Hippocampal formation (tissue), 2 donors: Measurements from ENCODE around the gene HIGD2A.
"Not testable (repeated sequence)": the region's sequence is repeated elsewhere in the genome, so short reads cannot be mapped to it uniquely, and the experiment has no call there.

Experiments
- DNase-seq, 2 donors: peaks; one replicate each; lab custom pipeline; 2025; lab: John Stamatoyannopoulos, UW

HIGD2A gene

DNA sequence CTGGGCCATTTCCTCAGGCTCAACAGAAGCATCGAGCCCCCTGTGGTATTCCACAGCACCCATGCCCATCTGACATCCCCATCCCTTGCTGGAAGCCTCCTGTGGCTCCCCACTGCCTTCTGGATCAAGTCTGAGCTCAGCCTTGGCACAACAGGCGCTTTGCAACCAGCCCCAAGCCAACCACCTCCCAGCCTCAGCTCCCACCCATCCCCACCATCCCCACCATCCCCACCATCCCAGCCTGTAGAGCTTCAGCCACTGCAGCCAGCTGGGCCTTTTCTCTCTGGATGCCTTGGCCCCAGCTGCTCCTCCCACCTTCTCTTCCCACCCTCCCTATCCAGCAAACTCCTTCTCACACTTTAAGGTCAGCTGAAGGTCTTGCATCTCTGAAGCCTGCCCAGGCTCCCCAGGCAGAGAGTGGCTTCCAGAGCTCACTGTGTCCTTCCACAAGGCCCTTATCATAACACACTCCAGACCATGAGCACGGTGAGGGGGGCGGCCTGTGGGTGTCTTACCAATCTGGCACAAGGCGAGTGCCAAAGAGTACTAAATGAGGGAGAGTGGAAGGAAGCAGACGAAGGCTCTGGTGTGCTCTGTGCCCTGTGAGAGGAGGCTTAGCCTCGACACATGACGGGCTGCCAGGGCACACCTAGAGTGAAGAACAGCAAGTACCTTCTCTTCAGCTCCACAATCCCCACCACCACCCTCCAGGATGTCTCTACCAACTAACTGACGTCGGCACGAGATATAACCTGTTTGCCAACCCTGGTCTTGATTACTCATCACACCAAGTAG, 6.5 kb downstream of the HIGD2A start:
- no peak for DNase-seq

GRCh38 chr5:176396330-176396729, 7.8 kb downstream of the HIGD2A start:
- DNase-seq, result no peak

DNA sequence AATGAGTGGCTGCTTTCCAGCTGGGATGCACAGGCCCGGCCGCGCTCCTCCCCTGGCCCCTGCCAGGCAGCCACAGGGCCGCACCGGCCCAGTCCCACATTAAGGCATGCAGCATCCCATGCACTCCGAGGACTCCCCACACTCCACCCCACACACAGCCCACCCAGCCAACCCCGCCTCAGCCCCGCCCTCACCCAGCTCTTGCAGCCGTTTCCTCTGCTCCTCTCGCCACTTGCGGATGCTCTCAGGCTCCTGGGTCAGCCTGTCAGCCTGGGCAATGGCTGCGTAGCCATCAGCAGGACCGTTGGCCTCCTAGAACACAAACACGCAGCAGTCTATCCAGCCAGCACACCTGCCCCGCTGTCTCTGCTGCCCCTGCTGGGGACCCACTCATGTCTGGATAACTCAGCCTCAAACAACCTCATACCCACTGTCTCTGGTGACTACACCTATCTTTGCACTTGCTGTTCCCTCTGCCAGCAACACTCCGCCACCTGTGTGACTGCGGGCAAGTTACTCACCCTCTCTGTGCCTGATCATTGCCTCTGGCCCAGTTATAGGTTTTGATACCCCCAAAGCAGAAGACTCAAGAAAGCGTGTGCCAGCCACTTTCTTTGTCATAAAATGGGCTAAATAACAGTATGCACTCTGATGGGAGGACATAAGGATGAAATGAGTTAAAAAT, 9.3 kb downstream of the HIGD2A start:
- DNase-seq, result no peak

DNA sequence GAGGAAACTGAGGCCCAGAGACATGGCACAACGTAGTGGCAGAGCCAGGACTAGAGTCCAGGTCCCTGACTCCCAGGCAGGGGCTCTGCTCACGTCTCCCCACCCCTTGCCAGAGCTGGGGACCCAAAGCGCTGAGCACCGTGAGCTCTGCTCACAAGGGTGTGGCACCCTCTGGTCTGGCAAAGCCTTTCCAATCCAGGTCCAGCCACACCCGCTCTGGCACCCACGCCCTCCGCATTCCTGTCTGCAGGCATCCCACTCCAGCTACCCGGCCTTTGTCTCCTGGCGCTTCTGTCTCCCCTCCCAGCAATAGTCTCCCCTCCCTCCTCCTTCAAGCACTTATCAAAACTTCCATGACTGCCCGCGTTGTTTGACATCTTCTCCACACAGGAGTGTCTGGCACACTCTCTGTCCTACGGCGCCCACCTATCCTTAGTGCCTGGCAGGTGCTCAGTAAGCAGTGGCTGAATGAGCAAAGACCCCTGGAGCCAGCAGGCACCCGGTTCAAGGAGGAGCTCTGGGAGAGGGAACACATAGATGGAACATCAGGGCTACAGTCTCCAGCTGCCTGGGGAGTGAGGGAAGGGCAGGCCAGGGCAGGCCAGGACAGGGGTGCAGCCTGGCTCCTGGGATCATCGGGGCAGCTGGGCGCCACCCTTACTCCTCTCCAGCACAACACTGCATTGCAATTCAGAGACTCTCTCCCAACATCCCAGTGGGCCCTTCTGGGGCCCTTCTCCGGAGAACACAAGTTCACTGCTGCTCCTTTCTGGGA, 12.0 kb downstream of the HIGD2A start:
- no peak for DNase-seq

DNA sequence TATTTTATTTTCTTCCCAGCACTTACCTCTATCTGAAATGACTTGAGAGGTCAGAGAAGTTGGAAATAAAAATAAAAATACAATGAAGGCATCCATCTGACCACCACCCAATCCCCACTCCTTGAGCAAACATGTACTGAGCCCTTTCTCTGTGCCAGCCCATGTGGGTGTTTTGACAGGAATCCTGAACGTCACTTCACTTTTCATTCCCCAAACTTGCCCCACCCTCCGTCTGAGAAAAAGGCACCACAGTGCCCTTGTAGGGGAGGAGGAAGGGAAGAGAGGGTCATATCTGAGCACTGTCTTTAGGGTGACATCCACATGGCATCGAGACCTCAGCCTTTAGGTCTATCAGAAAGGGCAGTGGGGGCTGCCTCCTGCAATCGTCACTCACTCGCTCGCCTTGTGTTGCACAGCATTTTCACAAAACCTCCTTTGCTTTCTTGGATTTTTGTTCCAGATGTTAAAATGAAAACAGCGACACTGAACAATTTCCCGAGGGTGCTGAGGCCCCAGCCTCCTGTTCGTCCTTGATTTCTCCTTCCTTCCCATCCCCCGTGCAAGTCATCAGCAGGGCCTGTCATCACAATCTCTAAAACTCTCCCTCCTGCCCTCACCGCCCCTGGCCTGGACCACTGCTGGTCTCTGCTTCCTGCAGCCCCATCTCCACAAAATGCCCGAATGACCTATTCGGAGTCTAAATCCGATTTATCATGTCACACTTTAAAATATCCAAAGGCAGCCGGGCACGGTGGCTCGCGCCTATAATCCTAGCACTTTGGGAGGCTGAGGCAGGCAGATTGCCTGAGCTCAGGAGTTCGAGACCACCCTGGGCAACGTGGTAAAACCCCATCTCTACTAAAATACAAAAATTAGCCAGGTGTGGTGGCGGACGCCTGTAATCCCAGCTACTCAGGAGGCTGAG, 13.0 kb downstream of the HIGD2A start:
- DNase-seq, result no peak

DNA sequence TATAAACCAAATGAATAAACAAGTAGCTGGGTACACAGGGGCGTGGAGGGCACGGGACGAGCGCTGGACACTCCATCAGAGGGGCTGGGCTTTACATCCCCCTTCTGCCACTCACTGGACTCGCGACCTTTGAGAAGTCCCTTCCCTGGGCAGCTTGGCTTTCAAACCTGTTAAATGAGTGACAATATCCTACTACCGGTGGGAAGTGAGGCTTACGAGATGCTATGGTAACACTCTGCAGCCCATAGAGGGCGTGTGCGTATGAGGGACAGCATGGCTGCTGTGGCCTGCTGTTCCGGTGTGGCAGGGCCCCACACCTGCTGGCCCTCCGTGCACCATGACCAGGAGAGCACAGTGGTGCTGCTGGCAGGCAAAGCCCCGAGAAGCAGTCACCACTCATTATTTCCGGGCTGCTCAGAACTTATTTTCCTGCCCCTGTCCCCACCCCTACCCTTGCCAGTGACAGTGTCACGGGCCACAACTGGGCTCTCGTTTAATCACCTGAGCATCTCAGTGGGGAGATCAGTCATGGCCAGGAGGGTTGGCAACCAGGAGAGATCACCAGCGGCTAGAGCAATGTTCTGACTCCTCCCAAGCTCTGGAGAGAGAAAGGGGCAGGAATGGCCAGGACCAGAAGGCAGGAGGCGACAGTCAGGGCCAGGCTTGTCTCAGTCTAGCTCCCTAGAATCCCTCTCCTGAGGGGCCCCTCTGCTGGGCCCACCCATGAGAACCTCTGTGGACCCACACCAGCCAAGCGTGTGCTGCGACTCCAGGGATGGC, 17.3 kb downstream of the HIGD2A start:
- DNase-seq, result no peak

- DNase-seq, result no peak
Observed at GRCh38 chr5:176406436-176407052, 18.0 kb downstream of the HIGD2A start.

DNA sequence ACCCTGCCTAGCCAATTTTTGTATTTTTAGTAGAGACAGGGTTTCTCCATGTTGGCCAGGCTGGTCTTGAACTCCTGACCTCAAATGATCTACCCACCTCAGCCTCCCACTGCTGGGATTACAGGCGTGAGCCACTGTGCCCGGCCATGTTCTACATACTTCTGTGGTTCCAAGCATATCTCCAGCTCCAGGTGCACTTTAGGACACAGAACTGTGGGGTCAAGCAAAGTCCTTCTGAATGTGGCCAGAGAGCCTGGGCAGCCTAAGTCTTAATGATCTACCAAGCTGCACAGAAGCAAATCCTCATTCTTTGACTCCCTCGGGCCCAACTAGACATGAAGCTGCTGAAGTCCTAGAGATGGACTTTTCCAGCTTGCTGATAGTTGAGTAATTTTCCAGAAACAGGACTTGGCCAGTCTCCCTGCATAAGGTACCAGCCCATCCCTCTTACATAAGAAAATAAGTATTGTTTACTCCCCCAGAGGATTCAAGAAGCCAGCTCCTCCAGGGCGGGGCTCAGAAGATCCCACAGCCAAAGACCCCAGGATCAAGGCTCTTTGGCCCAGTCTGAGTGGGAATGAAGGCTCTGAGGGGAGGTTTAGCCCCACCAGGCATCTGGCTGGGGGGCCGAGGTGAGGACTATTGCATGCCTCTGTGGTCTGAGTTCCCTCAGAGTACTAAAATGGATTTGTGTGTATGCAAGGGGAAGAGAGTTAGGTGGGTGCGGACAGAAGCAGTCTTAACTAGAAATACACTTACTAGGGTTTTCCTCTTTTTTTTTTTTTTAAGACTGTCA, 19.1 kb downstream of the HIGD2A start:
- no peak for DNase-seq

- not testable (repeated sequence) for DNase-seq
Observed at GRCh38 chr5:176408252-176408573, 19.7 kb downstream of the HIGD2A start.

DNA sequence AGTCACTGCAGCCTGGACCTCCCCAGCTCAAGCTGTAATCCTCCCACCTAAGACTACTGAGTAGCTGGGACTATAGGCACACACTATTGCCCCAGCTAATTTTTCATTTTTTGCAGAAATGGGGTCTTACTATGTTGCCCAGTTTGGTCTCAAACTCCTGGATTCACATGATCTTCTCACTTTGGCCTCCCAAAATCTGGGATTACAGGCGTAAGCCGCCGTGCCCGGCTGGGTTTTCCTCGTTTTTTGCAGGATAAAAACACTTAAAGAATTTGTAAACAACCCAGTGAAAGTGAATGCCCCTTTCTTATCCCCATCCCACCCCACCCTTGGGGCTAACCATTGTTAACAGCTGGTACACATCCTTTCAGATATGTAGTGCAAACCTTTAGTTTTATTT, 20.0 kb downstream of the HIGD2A start:
- no peak for DNase-seq

DNA sequence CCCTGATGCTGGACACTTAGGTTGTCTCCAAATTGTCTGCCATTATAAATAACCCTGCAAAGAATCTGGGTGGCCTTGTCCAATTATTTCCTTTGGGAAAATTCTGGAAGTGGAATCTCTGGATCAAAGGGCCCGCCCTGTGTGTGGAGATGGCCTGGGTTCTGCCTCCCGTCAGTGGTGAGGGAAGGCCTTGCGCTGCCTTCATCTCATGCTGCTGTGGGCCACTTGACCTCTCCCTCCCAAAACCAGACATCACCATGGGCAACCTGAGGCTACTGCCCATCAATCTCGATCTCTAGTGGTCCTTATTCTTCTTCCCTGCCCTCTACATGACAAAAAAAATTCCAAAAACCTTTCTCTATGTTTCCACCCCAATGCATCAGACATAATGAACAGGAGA, 21.2 kb downstream of the HIGD2A start:
- DNase-seq, result no peak

DNA sequence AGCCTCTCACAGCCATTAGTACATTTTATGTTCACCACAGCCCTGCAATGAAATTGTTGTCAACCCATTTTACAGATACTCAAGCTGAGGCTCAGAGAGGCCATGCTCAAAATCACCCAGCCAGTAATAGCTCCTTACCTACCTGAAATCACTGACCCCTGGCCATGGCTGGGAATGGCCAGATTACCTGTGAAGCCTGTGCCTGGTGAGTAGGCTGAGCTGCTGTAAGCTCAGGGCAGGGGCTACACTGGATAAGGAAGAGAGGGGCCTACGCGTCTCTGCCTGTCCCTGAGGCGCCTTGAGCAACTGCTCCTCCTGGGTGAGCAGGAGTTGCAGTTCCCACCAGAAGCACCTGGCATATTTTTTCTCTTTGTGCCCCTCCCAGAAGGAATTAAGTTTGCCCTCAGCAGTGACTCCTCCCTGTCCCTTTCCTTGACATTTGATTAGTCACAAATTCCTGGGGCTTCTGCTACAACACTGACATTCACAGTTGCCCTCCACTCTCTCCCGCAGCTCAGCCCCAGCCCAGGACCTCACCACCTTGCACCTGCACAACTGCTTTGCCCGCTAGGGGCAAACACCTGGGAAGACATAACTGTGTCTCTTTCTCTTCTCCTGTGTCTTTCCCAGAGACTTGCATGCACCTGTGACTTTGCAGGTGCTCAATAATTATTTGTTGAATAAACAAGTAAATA, 22.1 kb downstream of the HIGD2A start:
- no peak for DNase-seq

DNA sequence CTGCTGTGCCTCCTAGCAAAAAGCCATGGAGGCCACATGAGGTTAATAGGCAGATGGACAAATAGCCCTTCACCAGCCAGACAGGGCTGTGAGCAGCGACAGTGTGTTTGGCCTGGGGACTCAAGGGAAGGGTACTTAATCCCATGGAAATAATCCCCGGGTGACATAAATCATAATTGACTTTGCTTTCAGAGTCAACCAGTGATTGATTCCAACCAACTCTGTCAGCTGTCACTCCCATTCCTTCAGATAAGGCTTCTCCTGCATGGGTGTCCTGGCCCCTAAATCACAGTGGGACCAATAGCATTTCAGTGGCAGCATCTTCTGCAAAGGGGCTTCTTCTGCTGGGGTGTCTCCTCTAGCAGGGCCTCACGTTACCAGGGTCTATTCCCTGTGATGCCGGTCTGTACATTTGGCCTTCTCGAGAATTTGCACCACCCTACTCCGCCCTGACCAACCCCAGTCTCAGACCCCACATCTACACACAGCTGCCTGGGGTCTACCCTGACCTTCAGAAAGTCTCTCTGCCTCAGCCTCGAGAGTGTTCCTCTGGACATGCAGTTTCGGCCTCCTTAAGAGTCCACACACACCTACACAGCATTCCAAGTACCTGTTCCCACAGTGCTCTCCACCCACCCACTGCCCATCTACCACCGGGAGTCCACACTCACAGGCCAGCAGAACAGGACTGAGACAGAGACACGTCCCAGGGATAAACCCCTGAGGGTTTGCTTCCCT, 24.1 kb downstream of the HIGD2A start:
- no peak for DNase-seq

DNA sequence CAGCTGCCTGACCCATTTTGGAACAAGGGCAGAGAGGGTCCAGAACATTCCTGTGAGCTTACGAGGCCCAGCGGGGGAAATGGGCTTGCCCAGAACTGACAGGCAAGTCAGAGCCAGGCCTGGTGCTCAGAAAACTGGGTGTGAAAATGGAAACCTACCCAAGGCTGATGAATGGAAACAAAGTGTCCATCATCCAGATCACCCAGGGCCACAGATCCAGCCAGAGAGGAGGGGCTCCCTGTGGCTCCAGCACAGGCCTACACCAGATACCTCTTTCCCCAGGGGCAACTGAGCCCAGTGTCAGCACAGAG, 24.7 kb downstream of the HIGD2A start:
- no peak for DNase-seq

GRCh38 chr5:176413709-176414191, 25.2 kb downstream of the HIGD2A start:
- DNase-seq, result no peak

GRCh38 chr5:176414704-176415103, 26.2 kb downstream of the HIGD2A start:
- DNase-seq, result no peak

DNA sequence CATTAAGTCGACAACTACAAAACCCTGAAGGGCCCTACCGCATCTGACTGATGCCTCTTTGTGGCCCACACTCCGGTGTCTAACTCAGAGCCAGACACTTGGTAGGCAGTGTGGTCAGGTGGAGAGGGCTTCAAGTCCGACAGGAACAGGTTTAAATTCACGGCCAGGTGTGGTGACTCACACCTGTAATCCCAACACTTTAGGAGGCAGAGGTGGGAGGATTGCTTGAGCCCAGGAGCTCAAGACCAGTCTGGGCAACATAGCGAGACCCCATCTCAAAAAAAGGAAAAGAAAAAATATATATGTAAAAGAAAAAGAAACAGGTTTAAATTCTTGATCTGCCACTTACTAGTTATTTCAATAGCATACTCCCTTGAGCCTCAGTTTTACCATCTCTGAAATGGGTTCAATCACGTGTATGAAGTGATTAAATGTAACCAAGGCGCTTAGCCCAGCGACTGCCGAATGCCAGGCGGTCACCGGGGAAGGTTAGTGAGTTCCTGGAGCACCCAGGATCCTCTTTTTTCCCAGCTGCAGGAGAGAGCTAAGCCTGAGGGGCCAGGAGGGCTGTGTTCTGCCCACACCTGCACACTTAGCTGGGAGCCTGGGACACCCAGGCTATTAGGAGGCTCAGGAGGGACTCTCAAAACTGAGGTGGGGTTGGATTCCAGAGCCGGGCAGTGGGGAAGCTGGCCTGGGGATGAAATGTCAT, 26.8 kb downstream of the HIGD2A start:
- DNase-seq, result no peak
